LHCN-M2 (cell line): ENCODE results near the gene UBAP1L. TPM values are rescaled to one million over a fixed set of nuclear protein-coding genes. Genes with fewer than 3 reads are reported as not detected.

ENCODE experiments used
- DNase-seq: peaks from one replicate; pipeline ENCODE4 v3.0.0-alpha.2; 2012; ENCODE audit warnings: low read depth
- total RNA-seq: library from RNA; depleted of rRNA; stranded (reverse); fragments of >200 nt; gene quantifications from 2 replicates; pipeline ENCODE4 v1.2.3, GENCODE V29; 2014; rRNA removed

The UBAP1L gene
- total RNA-seq, 1 experiment from 2014 or later, result 0.69 TPM

DNA sequence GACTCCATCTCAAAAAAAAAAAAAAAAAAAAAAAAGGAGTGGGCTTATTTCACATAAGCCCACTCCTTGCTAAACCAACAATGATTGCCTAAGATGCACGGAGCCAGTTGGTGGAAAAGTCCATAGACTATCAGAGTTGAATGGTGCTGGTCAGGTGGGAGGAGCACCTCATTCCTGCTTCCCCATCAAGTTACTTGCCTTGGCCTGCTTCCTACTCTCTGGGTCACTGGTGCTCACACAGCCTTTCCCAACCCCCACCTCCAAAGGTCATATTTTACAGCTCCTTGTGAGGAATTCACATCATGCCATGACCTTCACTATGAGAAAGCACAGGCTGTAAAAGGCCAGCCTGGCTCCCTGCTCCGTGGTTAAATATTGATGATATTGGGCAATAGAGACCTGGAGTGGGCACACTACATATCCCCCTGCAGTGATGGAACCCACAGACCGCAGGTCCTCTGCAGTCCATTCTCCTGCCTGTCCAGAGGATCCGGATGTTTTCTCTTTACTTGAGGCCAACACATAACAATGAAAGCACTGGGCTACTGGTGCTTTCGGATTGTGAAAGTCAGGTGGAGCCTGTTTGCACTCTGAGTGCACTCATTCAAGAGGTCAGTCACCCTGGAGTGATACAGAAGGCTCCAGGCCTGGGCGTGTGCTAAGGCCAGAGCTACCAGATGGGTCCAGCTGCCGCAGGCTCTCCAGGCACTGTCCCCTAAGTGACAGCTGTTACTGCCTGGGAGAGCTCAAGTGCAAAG, 70.1 kb downstream of the UBAP1L start, which contains the start of gene SLC51B:
SLC51B (plus strand) TSS at position 664 of the 758 bp plus-strand sequence. CDS start 4,618 bp downstream, outside the sequence.
- peak; percentile 85 for DNase-seq

DNA sequence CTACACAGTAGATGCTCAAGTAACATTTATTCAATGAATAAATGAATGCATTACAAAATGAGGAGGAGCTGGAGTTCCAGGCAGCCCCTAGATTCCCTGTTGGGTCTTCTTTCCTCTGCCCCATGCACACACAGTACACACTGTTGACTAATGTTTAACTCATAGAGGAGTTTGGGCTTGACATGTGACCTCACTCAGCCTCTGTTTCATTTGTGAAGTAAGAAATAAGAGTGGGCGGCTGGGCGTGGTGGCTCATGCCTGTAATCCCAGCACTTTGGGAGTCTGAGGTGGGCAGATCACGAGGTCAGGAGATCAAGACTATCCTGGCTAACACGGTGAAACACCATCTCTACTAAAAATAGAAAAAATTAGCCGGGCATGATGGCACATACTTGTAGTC, 70.8 kb downstream of the UBAP1L start:
- DNase-seq, result peak; percentile 78

DNA sequence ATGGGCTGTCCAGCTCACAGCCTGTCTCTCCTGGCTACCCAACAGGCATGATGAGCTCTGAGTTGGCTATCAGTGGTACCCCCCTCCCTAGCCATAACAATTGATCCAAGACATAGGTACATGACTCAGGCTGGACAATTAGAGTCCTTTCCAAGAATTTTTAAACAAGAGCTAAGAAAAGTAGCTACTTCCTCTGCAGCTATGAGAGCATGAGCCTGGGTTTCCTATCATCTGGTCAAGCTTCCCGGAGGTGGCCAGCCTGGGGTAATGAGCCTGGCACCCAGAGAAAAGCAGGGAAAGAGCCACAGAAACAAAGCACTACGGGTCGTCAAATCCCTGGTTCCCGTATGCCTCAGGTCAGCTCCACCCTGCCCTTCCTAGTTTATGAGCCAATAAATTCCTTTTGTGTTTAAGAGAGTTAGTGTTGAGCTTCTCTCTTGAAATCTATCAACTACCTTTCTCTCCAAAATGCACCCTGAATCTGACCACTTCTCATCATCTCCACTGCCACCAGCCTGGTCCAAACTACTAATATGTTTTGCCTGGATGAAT, 72.1 kb downstream of the UBAP1L start:
- no peak for DNase-seq

Other genes starting within 250 kb of the UBAP1L start
- 1.9 and 2.8 TPM in 2 replicates for gene ANKDD1A, start 203.3 kb downstream of the UBAP1L start, total RNA-seq
- gene SPG21, start 125.3 kb downstream of the UBAP1L start, total RNA-seq, result 96.8 and 99.6 TPM in 2 replicates
- gene MTFMT, start 85.6 kb downstream of the UBAP1L start, total RNA-seq, result 28.7 and 36.5 TPM in 2 replicates
- 0.23 TPM in 1 of 2 replicates, not detected in the other for gene SLC51B, start 69.8 kb downstream of the UBAP1L start, total RNA-seq
- gene RASL12, start 47.2 kb downstream of the UBAP1L start, total RNA-seq, result not detected in 2 replicates
- not detected in 2 replicates for gene KBTBD13, start 38.5 kb downstream of the UBAP1L start, total RNA-seq
- 15.6 and 18.2 TPM in 2 replicates for gene PDCD7, start 18.6 kb upstream of the UBAP1L start, total RNA-seq
- gene CLPX, start 70.1 kb upstream of the UBAP1L start, total RNA-seq, result 29.5 and 30.7 TPM in 2 replicates
- under 0.01 and 0.17 TPM in 2 replicates for gene CILP, start 96.3 kb upstream of the UBAP1L start, total RNA-seq
- gene PARP16, start 171.7 kb upstream of the UBAP1L start, total RNA-seq, result 7.3 and 7.8 TPM in 2 replicates
- gene RNU5A-1, start 180.9 kb upstream of the UBAP1L start, total RNA-seq, result not detected in 2 replicates
- not detected in 2 replicates for gene RNU5B-1, start 189.5 kb upstream of the UBAP1L start, total RNA-seq